Measurements from ENCODE around the gene CHMP1A.

DNA sequence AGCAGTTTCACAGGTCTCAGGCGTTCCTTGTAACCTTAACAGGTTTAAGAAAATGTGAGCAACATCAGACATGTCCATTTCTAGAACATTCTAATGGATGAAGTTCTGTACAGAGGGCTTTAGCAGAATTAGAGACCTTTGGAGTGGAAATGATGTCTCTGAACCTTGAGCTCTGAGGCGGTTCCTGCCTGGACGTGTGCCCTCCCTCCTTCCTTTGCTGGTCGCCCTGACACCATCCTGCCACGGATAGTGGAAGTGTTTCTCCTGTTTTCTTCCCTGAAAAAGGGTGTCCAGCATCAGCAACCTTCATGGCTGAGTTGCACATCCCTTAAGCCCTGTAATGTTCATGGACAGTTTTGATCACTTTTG, 11.3 kb upstream of the CHMP1A start:
- TF ChIP-seq CTCF (IDR thresholded peaks at IDR 0.05 in 2 of 3, conservative IDR thresholded peaks at IDR 0.05 in 1 of 3; ENCODE audit: borderline replicate concordance in 1 of 3, insufficient read depth in 1 of 3, low read depth in 2 of 3, low read length in 2 of 3) (no peak), RAD21 (IDR thresholded peaks at IDR 0.05; ENCODE audit: low read depth) (no peak), EGR1 (IDR thresholded peaks at IDR 0.05; ENCODE audit: low read depth) (no peak)

All from HCT116 (cell line).